ENCODE results near the gene AKAP5.

Gene AKAP5

DNA sequence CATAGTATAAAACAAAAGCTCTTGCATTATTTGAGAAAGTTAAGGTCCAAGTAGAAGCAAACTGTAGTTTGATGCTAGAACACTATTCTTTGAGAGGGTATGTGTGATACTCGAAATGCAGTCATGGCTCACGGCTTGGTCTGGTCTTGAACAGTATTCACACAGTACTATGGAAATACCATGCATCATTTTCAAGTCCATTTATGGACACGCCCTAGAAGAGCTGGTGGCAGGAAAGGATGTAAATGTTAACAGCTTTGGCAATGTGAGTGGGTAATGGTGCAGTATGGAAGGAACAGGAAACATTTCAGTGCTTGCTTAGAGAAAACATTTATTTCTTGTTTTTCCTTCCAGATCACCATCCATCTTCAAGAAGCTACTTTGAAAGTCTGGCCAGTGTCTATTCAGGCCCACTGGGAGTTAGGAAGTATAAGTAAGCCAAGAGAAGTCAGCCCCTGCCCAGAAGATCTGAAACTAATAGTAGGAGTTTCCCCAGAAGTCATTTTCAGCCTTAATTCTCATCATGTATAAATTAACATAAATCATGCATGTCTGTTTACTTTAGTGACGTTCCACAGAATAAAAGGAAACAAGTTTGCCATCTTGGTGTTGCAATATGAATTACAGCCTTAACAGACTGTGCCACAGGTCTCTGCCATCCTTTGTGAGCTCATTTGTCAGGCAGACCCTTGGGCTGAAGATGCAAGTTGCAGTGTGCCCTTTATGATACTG is 5.7 kb upstream of the AKAP5 start:
- no peak for DNase-seq (ENCODE audit: low read depth, low spot score)

DNA sequence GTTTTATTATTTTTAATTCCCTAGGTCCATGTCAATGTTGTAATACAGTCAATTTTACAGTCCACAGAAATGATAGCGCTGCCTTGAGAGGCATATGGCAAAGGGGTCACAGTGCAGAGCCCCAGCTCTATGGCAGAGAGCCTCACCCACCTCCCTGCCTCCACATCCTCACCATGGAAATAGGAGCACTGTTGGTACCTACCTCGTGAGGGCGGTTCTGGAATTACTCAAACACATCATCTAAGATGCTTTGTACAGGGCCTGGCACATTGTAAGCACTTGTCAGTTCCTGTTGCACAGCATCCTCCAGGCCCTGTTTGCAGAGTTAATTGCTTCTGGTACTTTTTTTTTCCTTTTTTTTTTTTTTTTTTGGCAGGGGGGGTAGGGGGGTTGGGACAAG is 4.1 kb upstream of the AKAP5 start:
- no peak for DNase-seq (ENCODE audit: low read depth, low spot score)

DNA sequence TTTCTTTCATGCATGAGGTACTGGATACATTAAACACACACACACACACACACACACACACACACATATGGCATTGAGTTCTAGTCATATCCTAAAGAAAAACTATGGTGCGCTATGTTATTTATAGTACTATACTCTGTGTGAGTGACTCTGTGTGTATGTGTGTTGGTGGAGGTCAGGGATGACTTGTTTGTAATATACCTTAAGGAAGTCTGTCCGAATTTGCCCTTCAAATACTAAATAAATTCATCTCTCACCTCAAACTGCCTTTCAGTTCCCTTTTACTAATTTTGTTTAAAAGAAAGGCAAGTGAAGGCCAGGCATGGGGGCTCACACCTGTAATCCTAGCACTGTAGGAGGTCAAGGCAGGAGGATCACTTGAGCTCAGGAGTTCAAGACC is 2.1 kb upstream of the AKAP5 start:
- DNase-seq (ENCODE audit: low read depth, low spot score), result no peak

DNA sequence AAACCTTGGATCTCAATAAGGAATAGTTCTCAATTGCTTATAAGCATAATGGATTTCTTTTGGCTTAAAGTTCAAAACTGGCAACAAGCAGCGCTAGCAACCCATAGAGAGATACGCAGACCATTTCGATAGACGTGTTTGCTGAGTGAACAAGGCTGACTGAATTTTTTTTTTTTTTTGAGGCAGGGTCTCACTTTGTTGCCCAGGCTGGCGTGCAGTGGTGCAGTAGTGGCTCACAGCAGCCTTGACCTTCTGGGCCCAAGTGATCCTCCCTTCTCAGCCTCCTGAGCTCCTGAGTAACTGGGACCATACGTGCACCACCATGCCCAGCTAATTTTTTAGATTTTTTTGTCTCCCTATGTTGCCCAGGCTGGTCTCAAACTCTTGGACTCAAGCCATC is 1.4 kb upstream of the AKAP5 start:
- DNase-seq (ENCODE audit: low read depth, low spot score), result no peak

DNA sequence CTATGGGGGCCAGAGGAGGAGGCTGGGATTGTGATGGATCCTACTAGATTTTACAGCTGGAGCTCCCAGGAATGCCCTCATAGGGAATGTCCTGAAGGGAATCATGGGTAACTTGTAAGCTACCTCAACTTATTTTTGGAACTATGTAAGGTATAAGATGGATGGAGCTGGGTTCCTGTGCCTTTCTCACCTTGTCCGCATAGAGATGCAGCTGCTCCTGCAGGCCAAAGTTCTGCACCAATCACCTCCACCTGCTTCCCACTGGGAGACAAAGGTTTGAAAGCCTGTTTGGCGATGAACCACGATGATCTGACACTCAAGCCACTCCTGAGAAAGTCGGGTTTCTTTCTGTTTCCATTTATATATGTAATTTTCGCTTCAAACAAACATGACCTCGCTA is 648 bp upstream of the AKAP5 start:
- DNase-seq (ENCODE audit: low read depth, low spot score), result no peak

DNA sequence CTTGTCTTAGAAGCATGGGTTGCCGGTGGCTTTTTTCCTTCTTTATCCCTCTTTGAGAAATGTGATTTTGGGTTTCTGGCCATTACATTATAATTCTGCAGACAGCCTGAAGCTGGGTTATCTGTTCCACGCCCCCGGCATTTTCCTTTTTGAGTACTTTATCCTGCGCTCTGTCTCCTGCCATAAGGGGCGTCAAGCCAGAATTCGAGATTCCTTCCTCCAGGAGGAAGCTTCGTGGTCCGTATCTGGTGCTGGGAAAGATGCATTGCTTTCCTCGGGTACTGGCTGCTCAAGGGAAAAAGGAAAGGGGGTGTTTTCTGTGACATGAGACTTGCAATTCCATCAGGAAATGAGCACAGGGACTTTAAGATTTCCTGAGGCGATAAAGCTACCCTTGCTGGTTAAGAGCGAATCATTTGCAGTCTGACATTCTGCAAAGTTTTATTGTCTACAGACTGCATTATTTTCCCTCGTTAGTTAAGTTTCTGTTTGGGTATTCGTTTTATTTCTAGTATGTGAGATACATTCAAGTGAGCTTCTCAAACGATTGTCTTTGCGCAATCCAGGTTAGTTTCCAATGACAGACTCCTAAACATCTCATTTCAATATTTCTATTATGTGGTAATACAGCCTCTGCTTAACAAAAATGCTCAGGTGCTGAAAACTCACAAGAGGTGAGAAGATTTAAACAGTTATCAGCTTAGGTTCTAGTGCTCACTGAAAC is 694 bp downstream of the AKAP5 start:
- DNase-seq (ENCODE audit: low read depth, low spot score), result no peak

DNA sequence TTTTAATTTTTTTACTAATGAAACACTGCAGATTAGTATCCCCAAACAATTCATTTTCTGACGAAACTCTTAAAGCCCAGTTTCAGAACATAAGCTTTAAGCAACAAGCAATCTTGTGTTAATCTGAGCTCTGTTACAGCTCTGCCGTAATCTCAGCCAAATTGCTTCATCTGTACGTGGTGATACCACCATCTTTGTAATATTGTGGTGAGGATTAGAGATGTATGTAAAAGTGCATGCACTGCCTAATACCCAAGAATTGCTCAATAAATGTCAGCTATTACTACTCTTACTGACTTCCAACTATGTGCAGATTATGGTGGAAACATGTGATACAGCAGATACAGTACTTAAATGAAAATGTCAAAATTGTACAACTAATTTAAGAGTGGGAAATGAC is 1.8 kb downstream of the AKAP5 start:
- DNase-seq (ENCODE audit: low read depth, low spot score), result no peak

DNA sequence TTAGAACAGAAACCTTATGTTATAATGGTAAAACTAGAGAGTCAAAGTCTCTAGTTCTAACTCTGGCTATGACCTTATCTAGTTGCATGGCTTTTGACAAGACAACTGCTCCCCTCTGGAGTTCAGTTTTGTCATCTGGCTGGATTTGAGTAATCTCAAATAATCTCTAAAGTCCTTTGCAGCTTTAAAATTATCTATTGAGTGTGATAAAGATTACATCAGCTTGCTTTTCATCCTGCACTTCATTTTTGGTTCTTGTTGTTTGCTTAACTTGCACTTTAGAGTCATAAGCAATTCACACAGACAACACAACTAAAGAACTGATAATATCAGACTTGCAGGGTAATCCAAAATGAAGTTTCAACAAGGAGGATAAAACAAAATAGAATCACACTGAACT is 2.3 kb downstream of the AKAP5 start:
- DNase-seq (ENCODE audit: low read depth, low spot score), result no peak

DNA sequence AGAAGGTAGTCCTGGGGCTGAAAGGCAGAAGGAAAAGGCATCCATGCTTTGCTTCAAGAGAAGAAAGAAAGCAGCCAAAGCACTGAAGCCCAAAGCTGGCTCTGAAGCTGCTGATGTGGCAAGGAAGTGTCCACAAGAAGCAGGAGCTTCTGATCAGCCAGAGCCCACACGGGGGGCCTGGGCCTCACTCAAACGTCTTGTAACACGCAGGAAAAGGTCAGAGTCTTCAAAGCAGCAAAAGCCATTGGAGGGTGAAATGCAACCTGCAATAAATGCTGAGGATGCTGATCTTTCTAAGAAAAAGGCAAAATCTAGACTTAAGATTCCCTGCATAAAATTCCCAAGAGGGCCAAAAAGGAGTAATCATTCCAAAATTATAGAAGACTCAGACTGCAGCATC is 3.2 kb downstream of the AKAP5 start:
- no peak for DNase-seq (ENCODE audit: low read depth, low spot score)

DNA sequence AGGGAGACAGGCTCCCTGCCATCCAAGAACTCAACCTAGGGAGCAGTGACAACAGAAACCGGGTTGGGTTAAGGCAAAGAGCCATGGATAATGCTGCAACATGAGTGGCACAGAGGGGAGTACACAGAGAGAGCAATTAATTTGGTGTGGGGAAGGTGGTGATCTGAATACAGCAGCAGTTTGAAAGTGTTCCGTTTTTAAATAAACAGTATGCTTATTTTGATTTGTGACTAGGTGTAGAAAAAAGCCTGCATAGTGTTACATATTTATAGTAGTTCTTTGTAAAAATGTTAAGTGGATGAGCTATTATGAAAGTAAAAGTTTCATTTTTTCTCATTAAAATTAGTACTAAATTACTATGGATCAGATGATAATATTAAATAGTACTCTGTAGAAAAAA is 8.7 kb downstream of the AKAP5 start:
- no peak for DNase-seq (ENCODE audit: low read depth, low spot score)

DNA sequence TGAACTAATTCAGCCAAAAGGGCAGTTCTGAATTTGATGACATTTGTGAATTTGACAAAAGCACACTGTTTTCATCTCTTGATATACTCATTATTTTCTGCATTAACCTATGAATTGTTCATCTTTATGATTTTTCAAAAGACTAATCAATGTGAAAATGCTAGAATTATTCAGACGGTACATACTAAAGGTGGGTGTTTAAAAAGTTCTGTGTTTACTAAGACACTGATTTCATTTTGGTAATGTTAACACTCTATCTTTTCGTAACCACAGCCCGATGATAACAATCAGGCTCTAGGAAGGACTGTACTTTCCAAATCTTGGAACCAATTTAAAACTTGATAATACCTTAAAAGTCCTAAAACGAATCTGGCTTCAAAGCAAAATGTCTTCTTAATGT is 9.4 kb downstream of the AKAP5 start:
- no peak for DNase-seq (ENCODE audit: low read depth, low spot score)

DNA sequence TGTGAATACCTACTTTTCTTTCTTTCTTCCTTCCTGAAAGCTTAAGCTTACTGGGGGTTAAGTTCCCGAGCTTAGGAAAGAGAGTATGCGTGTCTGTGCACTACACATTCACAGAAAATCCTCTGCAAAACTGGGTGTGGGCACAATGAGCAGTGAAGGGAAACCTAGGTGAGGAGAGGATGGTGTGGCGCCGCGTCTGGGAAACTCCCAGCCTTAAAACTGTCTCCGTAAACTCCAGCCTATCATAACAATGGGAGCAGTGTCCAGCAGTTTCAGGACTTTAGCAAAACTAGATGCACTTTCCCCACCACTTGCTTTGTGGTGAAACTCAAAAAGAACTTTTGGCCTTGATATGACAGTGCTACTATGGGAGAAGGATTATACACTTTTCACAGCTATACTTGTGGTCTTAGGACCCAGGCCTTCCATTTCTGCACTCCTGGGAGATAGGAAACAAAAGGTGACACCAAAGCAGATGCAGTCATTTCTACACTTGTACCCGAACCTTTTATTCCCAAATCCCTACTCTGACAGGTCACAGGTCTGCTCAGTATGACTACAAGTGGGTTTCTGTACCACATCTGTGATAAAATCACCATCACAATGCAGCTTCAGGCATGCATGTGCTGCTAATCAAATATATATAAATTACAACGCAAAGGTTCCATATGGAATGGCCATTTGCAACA is 10.4 kb downstream of the AKAP5 start:
- no peak for DNase-seq (ENCODE audit: low read depth, low spot score)

DNA sequence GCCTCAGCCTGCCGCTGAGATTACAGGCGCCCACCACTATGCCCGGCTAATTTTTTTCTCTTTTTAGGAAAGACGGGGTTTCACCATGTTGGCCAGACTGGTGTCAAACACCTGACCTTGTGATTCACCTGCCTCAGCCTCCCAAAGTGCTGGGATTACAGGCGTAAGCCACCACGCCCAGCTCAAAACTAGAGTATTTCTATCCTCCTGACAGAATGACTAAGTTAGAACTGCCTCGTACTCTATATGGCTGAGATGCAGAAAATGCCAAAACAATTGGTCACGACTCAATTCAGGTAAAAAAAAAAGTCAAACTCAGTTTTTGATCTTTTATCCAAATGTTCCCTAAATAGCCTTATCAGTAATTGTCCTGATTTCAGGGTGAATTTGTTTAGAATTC is 11.1 kb downstream of the AKAP5 start:
- no peak for DNase-seq (ENCODE audit: low read depth, low spot score)

DNA sequence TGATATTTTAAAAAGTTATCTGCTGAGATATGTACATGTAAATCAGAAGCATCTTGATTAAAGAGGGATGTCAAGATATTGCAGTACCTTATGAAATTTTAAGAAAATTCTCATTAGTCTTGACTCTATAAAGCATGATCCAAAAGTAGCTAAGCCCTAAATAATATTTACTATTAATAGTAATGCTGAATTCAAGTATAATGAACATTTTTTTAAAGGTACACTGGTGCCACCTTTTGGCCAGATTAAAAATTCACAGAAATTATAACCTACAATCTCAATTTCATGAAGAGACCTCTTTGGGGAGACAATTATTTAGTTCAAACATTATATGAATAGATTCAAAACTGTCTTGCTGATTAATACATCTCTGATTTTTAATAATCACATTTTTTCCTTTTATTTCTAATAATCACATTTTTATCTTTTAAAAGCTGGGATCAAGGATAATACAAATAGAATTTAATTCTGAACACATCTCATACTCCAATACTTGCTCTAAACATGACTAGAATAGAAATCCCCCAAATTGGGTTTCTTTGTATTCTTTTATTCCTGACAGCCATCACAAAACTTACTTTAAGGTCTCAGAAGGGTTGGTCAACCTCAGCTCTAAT is 13.4 kb downstream of the AKAP5 start:
- no peak for DNase-seq (ENCODE audit: low read depth, low spot score)

DNA sequence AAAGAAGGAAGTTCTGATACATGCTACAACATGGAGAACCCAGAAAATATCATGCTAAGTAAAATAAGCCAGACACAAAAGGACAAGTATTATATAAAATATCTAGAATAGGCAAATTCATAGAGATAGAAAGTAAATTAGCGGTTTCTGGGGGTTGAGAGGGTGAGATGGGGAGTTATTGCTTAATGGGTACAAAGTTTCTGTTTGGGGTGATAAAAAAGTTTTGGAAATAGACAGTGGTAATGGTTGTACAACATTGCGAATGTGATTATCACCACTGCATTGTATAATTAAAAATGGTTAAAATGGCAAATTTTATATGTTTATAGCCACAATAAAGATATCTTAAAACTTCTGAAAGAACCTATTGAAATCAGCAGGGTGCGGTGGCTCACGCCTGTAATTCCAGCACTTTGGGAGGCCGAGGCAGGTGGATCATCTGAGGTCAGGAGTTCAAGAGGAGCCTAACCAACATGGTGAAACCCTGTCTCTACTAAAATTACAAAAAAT is 23.3 kb downstream of the AKAP5 start:
- no peak for DNase-seq (ENCODE audit: low read depth, low spot score)

DNA sequence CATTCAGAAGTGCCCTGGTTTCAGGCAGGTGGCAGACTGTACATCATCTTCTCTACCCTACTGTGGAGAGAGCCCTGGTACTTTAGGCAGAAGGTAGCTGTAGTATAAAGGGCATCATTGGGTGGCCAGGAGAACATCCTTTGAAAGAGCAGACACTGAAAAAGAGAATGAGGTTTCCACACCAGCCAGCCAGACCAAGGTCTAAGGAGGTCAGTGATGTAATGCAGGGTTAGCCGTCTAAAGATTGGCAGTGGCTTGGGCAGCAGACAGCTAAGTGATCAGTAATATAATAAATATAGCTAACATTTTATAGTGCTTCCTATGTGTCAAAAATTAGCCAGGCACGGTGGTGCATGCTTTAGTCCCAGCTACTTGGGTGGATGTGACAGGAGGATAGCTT is 26.3 kb downstream of the AKAP5 start:
- DNase-seq (ENCODE audit: low read depth, low spot score), result no peak

DNA sequence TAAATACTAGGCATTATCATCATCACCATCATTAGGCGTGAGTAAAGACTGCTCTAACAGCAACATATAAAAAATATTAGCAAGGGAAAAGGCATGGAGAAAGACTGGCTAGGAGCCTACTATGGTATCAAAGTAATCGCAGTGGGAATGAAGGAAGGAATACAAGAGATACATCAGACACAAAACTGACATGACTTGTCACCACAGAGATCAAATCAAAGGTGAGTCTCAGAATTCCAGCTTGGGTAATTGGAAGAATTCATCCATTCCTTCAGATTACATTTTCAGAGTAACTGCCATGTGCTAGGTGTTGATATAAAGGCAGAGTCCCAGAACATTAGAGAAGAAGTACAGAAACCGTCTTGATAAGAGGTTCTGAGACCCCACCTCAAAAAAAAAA is 28.2 kb downstream of the AKAP5 start:
- DNase-seq (ENCODE audit: low read depth, low spot score), result no peak

DNA sequence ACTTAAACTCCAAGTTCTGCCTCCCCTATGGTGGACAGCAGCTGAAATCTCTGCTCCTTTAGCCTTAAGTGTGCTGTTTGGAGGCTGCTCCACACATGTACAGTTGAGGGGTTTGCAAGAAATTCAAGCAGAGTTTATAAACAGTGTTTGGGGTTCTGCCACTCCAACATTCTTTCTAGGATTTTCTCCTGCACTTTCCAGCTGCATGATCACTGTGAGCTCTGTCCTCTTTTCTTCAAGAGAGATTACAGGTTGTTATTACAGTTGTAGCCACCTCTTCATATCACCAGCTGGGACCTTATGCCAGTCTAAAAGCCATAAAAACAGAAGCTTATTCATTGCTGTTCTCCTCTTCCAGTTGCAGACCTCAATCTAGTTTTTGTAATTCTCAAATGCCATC is 30.0 kb downstream of the AKAP5 start:
- no peak for DNase-seq (ENCODE audit: low read depth, low spot score)

DNA sequence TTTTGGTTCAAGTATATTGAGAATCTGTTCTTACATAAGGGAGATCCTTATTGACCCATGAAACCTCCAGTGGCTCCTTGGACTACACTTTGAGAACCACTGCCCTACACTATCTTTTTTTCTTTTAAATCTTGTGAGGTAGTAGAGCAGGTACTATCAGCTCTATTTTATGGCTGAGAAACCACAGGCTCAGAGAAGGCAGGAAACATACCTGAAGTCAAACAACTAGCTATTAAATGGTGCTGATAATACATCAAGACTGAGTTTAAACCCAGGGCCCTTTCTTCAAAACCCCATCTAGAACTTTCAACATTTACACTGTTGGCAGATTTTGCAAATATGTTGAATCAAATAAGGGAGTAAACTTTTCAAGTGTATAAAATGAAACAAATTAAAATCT is 31.5 kb downstream of the AKAP5 start:
- DNase-seq (ENCODE audit: low read depth, low spot score), result no peak

DNA sequence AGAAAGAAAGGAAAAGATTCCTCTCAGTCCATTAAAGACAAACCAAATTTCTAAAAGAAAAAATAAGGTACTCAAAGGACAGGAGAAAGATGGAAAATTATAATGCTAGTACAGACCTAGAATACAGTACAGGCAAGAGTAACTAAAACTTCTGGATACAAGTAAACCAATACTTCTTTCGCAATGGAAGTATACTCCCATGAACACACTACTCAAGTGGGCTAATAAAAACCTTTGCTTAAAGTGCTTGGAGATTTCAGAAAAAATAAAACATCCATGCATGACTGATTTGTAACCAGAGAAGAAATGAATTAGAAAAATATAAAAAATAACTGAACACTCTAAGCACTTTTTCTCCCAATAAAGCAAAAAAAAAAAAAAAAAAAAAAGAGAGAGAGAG is 34.8 kb downstream of the AKAP5 start:
- DNase-seq (ENCODE audit: low read depth, low spot score), result no peak

DNA sequence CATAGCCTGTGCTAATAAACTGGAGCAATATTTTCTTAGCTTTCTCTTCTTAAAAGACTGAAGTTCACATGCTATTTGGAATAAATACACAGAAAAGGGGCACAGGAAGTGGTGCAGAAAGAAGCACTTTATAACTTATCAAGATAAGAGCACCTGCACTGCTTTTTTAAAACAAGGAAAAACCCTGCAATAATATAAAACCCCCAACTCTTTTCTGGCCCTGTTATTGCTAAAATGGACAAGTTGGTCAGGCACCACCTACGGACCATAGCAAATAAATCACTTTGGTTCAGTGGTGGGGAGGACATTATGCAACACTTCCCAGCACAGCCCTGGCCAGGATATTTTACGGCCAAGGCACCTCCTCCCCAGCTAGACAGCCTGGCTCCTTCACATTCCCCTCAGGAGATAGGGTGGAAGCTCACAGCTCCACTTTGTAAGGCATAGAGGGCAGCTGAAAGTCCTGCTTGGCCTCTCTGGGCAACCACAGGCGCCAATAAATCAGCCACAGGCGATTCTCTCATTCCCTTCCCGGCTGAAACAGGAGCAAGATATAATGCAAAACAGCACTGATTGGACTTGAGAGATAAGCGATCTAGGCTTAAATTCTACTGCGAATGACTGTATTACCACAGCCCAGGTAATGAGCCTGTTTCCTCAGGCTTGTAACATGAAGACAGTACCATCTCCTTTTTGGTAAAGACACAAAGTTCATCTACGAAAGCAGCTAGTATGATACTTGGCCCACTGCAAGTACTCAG is 36.3 kb downstream of the AKAP5 start:
- DNase-seq (ENCODE audit: low read depth, low spot score), result no peak

DNA sequence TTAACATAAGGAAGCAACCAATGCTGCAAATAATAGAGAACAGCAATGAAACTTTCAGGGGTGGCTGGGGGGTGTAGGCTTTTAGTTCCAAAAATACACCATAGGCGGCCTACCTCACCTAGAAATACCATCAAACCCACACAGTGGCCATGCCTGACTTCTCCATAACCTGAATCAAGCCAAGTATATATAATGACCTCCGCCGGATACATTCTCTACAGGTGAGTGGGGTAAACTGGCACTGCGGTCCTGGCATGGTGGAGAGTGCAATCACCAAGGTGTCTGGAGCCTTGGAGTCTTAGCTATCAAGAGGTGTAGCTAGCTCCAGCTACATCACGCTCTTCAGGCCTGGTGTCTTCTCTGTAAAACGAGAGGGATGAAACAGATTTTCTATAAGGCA is 37.2 kb downstream of the AKAP5 start:
- DNase-seq (ENCODE audit: low read depth, low spot score), result no peak

Data from activated naive CD8-positive, alpha-beta T cell treated with anti-CD3 and anti-CD28 coated beads, Interleukin-2, amount 50 U/mL, for 16 hours (primary cell).